HUES64 (cell line): Measurements from ENCODE around the gene ADCY1.

Experiments
- H3K27ac ChIP-seq: 2 replicates; pipeline ENCODE4 v1.7.0; 2013; ENCODE audit warnings: low read depth, low read length, inconsistent platforms
- H3K27me3 ChIP-seq: 2 replicates; pipeline ENCODE4 v1.6.1; 2013; ENCODE audit warnings: mild to moderate bottlenecking, low read length; ENCODE audit not compliant: insufficient read depth
- H3K36me3 ChIP-seq: 2 replicates; pipeline ENCODE4 v1.6.1; 2013; ENCODE audit warnings: mild to moderate bottlenecking, low read length; ENCODE audit not compliant: insufficient read depth
- H3K4me1 ChIP-seq: 2 replicates; pipeline ENCODE4 v1.6.1; 2013; ENCODE audit warnings: mild to moderate bottlenecking, low read length, moderate library complexity; ENCODE audit not compliant: insufficient read depth
- H3K4me3 ChIP-seq: 2 replicates; pipeline ENCODE4 v1.5.1; 2013; ENCODE audit warnings: mild to moderate bottlenecking, low read length, moderate library complexity
- H3K9ac ChIP-seq: 2 replicates; pipeline ENCODE4 v1.6.1; 2013; ENCODE audit warnings: mild to moderate bottlenecking, low read depth, low read length
- H3K9me3 ChIP-seq: 2 replicates; pipeline ENCODE4 v1.6.1; 2013; ENCODE audit warnings: low read depth, low read length; ENCODE audit not compliant: insufficient read depth
- WGBS: fragments of 150-250, 120-280 bp; methylation state at CpG from one replicate; pipeline ENCODE4 v1.1.7; 2013; ENCODE audit warnings: missing lambda C conversion rate; 5-methylcytosine and 5-hydroxymethylcytosine counted together

ADCY1 gene

GRCh38 chr7:45663167-45663921 lies 89.2 kb downstream of the ADCY1 start:
- Histone ChIP-seq H3K27me3 (no peaks in the 10 kb centered on the region), H3K9ac (no peak overlapping the region), H3K27ac (no peak overlapping the region), H3K9me3 (no peaks in the 10 kb centered on the region), H3K4me3 (no peak overlapping the region), H3K4me1 (no peaks in the 10 kb centered on the region), H3K36me3 (no peaks in the 10 kb centered on the region)
- WGBS = 90% methylated on average over 20 of the region's 20 CpGs

- Histone ChIP-seq H3K27me3 (no peaks in the 10 kb centered on the region), H3K9ac (no peak overlapping the region), H3K36me3 (no peaks in the 10 kb centered on the region), H3K4me3 (no peak overlapping the region), H3K4me1 (no peaks in the 10 kb centered on the region), H3K9me3 (no peaks in the 10 kb centered on the region), H3K27ac (no peak overlapping the region)
- WGBS = 80% methylated on average over 7 of the region's 9 CpGs
Measured at GRCh38 chr7:45663965-45664633, 89.9 kb downstream of the ADCY1 start.

- 96% methylated on average over 7 of the region's 7 CpGs for WGBS
- H3K9me3 ChIP-seq = no peaks in the 10 kb centered on the region
- no peaks in the 10 kb centered on the region for H3K4me1 ChIP-seq
- no peaks in the 10 kb centered on the region for H3K36me3 ChIP-seq
- H3K27me3 ChIP-seq = no peaks in the 10 kb centered on the region
- no peak overlapping the region for H3K27ac ChIP-seq
- no peak overlapping the region for H3K9ac ChIP-seq
- H3K4me3 ChIP-seq = no peak overlapping the region
Measured at GRCh38 chr7:45665172-45665571, 91.0 kb downstream of the ADCY1 start.

- Histone ChIP-seq H3K4me3 (no peak overlapping the region), H3K27me3 (no peaks in the 10 kb centered on the region)
- WGBS = 79% methylated on average over 7 of the region's 7 CpGs
Measured at GRCh38 chr7:45670227-45670626, 96.1 kb downstream of the ADCY1 start.

GRCh38 chr7:45670717-45671116 lies 96.5 kb downstream of the ADCY1 start:
- no peak overlapping the region for H3K27ac ChIP-seq
- H3K4me1 ChIP-seq = no peaks in the 10 kb centered on the region
- no peak overlapping the region for H3K9ac ChIP-seq
- H3K9me3 ChIP-seq = no peaks in the 10 kb centered on the region
- 92% methylated on average over 6 of the region's 6 CpGs for WGBS
- H3K4me3 ChIP-seq = no peak overlapping the region
- no peaks in the 10 kb centered on the region for H3K36me3 ChIP-seq
- H3K27me3 ChIP-seq = no peaks in the 10 kb centered on the region

More at GRCh38 chr7:45670227-45670626, 96.1 kb downstream of the ADCY1 start:
- Histone ChIP-seq H3K9ac (no peak overlapping the region), H3K4me1 (no peaks in the 10 kb centered on the region), H3K27ac (no peak overlapping the region), H3K36me3 (no peaks in the 10 kb centered on the region), H3K9me3 (no peaks in the 10 kb centered on the region)

- Histone ChIP-seq H3K36me3 (peaks cover 9% of the 10 kb centered on the region; the same call in 1 of the 2 replicates), H3K4me1 (no peaks in the 10 kb centered on the region), H3K27me3 (no peaks in the 10 kb centered on the region), H3K9me3 (no peaks in the 10 kb centered on the region), H3K27ac (no peak overlapping the region), H3K4me3 (no peak overlapping the region), H3K9ac (no peak overlapping the region)
- WGBS = 92% methylated on average over 9 of the region's 9 CpGs
Measured at GRCh38 chr7:45677311-45677900, 103.2 kb downstream of the ADCY1 start.

- Histone ChIP-seq H3K9ac (no peak overlapping the region), H3K9me3 (no peaks in the 10 kb centered on the region), H3K36me3 (peaks cover 9% of the 10 kb centered on the region; the same call in 1 of the 2 replicates), H3K4me3 (no peak overlapping the region), H3K4me1 (no peaks in the 10 kb centered on the region), H3K27ac (no peak overlapping the region), H3K27me3 (no peaks in the 10 kb centered on the region)
- WGBS = 86% methylated on average over 4 of the region's 4 CpGs
Measured at GRCh38 chr7:45679516-45679915, 105.3 kb downstream of the ADCY1 start.

GRCh38 chr7:45680776-45681175 lies 106.6 kb downstream of the ADCY1 start:
- Histone ChIP-seq H3K27ac (no peak overlapping the region), H3K27me3 (no peaks in the 10 kb centered on the region), H3K36me3 (peaks cover 9% of the 10 kb centered on the region; the same call in 1 of the 2 replicates), H3K4me1 (no peaks in the 10 kb centered on the region), H3K9me3 (no peaks in the 10 kb centered on the region), H3K4me3 (no peak overlapping the region), H3K9ac (no peak overlapping the region)
- 97% methylated on average over 6 of the region's 6 CpGs for WGBS

- H3K36me3 ChIP-seq = peaks cover 12% of the 10 kb centered on the region; the same call in 1 of the 2 replicates
- H3K9ac ChIP-seq = no peak overlapping the region
- H3K9me3 ChIP-seq = no peaks in the 10 kb centered on the region
- 94% methylated on average over 13 of the region's 13 CpGs for WGBS
- no peaks in the 10 kb centered on the region for H3K27me3 ChIP-seq
- H3K27ac ChIP-seq = no peak overlapping the region
- no peaks in the 10 kb centered on the region for H3K4me1 ChIP-seq
- H3K4me3 ChIP-seq = no peak overlapping the region
Measured at GRCh38 chr7:45681596-45682357, 107.6 kb downstream of the ADCY1 start.

GRCh38 chr7:45682358-45682735 lies 108.2 kb downstream of the ADCY1 start:
- WGBS = 95% methylated on average over 7 of the region's 7 CpGs
- Histone ChIP-seq H3K36me3 (peaks cover 13% of the 10 kb centered on the region; the same call in 1 of the 2 replicates), H3K27me3 (no peaks in the 10 kb centered on the region), H3K9ac (no peak overlapping the region), H3K4me3 (no peak overlapping the region), H3K4me1 (no peaks in the 10 kb centered on the region), H3K9me3 (no peaks in the 10 kb centered on the region), H3K27ac (no peak overlapping the region)
